AG04450 (cell line): Measurements from ENCODE around the gene PRELID3B. TPM values are rescaled to one million over a fixed set of nuclear protein-coding genes. Genes with fewer than 3 reads are reported as not detected.

Experiments
- CTCF ChIA-PET: fragments of 300-600, 350-600 bp; formaldehyde crosslinking; extraction: SDS; loops from one replicate; lab custom pipeline; 2022; ENCODE audit warnings: antibody characterized with exemption, inconsistent platforms; lab: Charles Lee
- POLR2A ChIA-PET: fragments of 350-600 bp; formaldehyde crosslinking; extraction: SDS; loops from one replicate; lab custom pipeline; 2021; ENCODE audit warnings: antibody characterized with exemption, inconsistent platforms; lab: Yijun Ruan, JAX
- DNase-seq: peaks from one replicate; pipeline ENCODE4 v3.0.0-alpha.2; 2011; ENCODE audit warnings: low read depth, low spot score
- H3K27ac ChIP-seq: one replicate; pipeline ENCODE4 v1.5.1; 2012; ENCODE audit warnings: low read depth, low read length, control low read depth
- H3K27me3 ChIP-seq: one replicate; pipeline ENCODE4 v1.6.0; 2012; ENCODE audit warnings: low read length; ENCODE audit not compliant: control insufficient read depth, insufficient read depth
- H3K4me3 ChIP-seq: 2 replicates; pipeline ENCODE4 v1.5.1; 2011; ENCODE audit warnings: mild to moderate bottlenecking, low read depth, low read length, control low read depth
- H3K9me3 ChIP-seq: 2 replicates; pipeline ENCODE4 v1.5.1; 2012; ENCODE audit warnings: low read length; ENCODE audit not compliant: control insufficient read depth, insufficient read depth
- polyA plus RNA-seq: library from polyadenylated mRNA; depleted of rRNA; stranded (reverse); fragments of >200 nt; gene quantifications from 2 replicates; pipeline ENCODE4 v1.2.3, GENCODE V29; 2011; rRNA removed
- TF ChIP-seq, protein P1 (sequence below): IDR thresholded peaks from 2 replicates; pipeline ENCODE4 v1.5.1; 2011; ENCODE audit warnings: low read depth, low read length, control low read depth, inconsistent platforms

The PRELID3B gene
- polyA plus RNA-seq, 1 experiment, result 58.2 TPM

DNA sequence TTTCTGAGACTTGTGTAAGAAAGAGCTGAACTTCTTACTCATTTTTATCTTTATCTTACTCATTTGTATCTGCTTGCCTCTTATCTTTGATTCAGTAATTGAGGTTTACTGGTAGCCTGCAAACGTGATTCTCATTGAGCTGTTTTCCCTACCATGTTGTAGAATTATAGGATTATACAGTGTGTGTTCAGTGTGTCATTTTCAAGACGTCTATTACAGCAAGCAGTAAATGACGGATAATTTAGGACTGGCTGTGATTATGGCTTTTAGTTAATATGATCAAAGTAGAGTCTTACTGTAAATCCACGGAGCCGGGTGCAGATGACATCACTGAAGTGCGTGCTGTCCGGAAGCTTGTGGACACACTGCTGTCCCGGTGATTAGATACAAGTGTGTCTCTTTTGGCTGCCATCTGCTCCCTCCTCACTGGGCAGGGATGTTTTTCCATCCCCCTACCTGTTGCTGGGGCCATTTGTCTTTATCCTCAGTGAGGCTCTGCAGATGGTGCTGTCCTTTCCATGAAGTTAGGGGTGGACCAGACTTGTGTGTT lies 55.5 kb downstream of the PRELID3B start:
- no peak overlapping the region for H3K27ac ChIP-seq
- TF ChIP-seq, protein P1, sequence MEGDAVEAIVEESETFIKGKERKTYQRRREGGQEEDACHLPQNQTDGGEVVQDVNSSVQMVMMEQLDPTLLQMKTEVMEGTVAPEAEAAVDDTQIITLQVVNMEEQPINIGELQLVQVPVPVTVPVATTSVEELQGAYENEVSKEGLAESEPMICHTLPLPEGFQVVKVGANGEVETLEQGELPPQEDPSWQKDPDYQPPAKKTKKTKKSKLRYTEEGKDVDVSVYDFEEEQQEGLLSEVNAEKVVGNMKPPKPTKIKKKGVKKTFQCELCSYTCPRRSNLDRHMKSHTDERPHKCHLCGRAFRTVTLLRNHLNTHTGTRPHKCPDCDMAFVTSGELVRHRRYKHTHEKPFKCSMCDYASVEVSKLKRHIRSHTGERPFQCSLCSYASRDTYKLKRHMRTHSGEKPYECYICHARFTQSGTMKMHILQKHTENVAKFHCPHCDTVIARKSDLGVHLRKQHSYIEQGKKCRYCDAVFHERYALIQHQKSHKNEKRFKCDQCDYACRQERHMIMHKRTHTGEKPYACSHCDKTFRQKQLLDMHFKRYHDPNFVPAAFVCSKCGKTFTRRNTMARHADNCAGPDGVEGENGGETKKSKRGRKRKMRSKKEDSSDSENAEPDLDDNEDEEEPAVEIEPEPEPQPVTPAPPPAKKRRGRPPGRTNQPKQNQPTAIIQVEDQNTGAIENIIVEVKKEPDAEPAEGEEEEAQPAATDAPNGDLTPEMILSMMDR, result no peak
- ChIA-PET POLR2A (interaction anchor here (0.7 kb wide), 1 partner anchor 45 kb away, joined by 3 read pairs; the partner anchor contains the start of gene ATP5F1E), CTCF (no interaction called here)
- DNase-seq, result no peak
- H3K27me3 ChIP-seq, result no peaks in the 10 kb centered on the region
- no peak overlapping the region for H3K4me3 ChIP-seq
- H3K9me3 ChIP-seq, result no peaks in the 10 kb centered on the region

DNA sequence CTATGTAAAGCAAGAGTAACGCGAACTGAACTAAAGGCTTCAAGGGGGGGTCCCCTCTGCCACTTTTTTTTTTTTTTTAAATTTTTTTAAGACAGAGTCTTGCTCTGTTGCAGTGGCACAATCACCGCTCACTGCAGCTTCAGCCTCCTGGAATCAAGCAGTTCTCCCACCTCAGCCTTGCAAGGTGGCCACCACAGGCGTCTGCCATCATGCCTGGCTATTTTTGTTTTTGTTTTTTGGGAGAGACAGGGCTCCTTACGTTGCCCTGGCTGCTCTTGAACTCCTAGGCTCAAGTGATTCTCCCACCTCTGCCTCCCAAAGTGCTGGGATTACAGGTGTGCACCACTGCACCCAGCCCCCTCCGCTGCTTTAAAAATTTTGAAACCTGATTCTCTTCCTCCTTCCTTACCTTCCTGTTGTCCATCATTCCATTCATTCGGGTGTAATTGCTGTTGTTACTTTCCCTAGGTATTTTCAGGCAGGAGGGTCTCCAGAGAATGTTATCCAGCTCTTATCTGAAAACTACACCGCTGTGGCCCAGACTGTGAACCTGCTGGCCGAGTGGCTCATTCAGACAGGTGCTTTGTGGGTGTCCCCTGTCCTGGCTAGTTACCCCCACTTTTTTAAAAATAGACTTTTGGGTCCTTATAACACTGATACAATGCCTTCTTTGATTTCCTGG lies 56.2 kb downstream of the PRELID3B start:
- CTCF ChIA-PET, result no interaction called here
- no peak for DNase-seq
- H3K27ac ChIP-seq, result no peak overlapping the region

GRCh38 chr20:58985656-58986055 lies 56.9 kb downstream of the PRELID3B start:
- Histone ChIP-seq H3K4me3 (no peak overlapping the region), H3K27me3 (no peaks in the 10 kb centered on the region), H3K27ac (no peak overlapping the region), H3K9me3 (no peaks in the 10 kb centered on the region)
- TF ChIP-seq, protein P1, result no peak
- ChIA-PET CTCF (no interaction called here), POLR2A (no interaction called here)
- no peak for DNase-seq

More for the DNA sequence above, 56.2 kb downstream of the PRELID3B start:
- H3K4me3 ChIP-seq, result no peak overlapping the region
- TF ChIP-seq, protein P1, result no peak
- POLR2A ChIA-PET, result interaction anchor here (0.7 kb wide), 1 partner anchor 46 kb away, joined by 3 read pairs; the partner anchor contains the start of gene ATP5F1E
- no peaks in the 10 kb centered on the region for H3K9me3 ChIP-seq
- no peaks in the 10 kb centered on the region for H3K27me3 ChIP-seq

DNA sequence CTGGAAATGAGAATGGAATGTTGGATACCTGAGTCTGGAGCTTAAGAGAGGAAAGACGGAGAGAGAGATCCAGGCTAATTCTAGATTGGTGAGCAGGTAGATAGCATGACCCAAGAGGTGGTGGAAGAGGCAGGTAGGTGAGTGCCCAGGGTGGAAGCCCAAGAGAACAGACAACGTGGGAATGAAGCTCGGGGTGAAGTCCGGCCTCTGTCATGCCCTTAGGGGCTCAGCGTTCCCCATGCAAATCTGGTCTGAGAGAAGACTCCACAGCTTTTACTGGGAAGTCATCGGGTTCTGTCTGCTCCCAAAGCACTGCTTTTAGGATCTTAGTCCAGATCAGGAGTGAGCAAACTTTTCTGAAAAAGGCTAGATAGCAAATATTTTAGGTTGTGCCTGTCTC lies 57.9 kb downstream of the PRELID3B start:
- no peak for DNase-seq
- Histone ChIP-seq H3K9me3 (no peaks in the 10 kb centered on the region), H3K27ac (no peak overlapping the region), H3K27me3 (no peaks in the 10 kb centered on the region), H3K4me3 (no peak overlapping the region)
- TF ChIP-seq, protein P1, result no peak
- ChIA-PET POLR2A (no interaction called here), CTCF (no interaction called here)

Other genes starting within 250 kb of the PRELID3B start
- gene GNAS-AS1, start 191.9 kb downstream of the PRELID3B start, polyA plus RNA-seq, result 0.52 and 0.65 TPM in 2 replicates
- 765 and 1,181 TPM in 2 replicates for gene GNAS, start 190.1 kb downstream of the PRELID3B start, polyA plus RNA-seq
- gene NELFCD, start 61.5 kb downstream of the PRELID3B start, polyA plus RNA-seq, result 69.6 and 79.9 TPM in 2 replicates
- gene CTSZ, start 35.5 kb downstream of the PRELID3B start, polyA plus RNA-seq, result 141 and 156 TPM in 2 replicates
- not detected in 2 replicates for gene TUBB1, start 23.4 kb downstream of the PRELID3B start, polyA plus RNA-seq
- 70.8 and 84.3 TPM in 2 replicates for gene ATP5F1E, start 10.5 kb downstream of the PRELID3B start, polyA plus RNA-seq
- gene ZNF831, start 121.0 kb upstream of the PRELID3B start, polyA plus RNA-seq, result not detected in 2 replicates